ENCODE measurements around the gene HDAC11. TPM values are rescaled to one million over a fixed set of nuclear protein-coding genes. Genes with fewer than 3 reads are reported as not detected.

HDAC11 gene
- total RNA-seq, 2 donors from 2014 or later: 19.4 to 26.9 TPM

GRCh38 chr3:13474776-13475303 lies 5.3 kb upstream of the HDAC11 start:
- H3K4me3 ChIP-seq: no peak overlapping the region
- no peak for TF ChIP-seq POLR2AphosphoS5 (IDR thresholded peaks at IDR 0.05)
- TF ChIP-seq POLR2A (IDR thresholded peaks at IDR 0.05): no peak
- TF ChIP-seq, protein P1, sequence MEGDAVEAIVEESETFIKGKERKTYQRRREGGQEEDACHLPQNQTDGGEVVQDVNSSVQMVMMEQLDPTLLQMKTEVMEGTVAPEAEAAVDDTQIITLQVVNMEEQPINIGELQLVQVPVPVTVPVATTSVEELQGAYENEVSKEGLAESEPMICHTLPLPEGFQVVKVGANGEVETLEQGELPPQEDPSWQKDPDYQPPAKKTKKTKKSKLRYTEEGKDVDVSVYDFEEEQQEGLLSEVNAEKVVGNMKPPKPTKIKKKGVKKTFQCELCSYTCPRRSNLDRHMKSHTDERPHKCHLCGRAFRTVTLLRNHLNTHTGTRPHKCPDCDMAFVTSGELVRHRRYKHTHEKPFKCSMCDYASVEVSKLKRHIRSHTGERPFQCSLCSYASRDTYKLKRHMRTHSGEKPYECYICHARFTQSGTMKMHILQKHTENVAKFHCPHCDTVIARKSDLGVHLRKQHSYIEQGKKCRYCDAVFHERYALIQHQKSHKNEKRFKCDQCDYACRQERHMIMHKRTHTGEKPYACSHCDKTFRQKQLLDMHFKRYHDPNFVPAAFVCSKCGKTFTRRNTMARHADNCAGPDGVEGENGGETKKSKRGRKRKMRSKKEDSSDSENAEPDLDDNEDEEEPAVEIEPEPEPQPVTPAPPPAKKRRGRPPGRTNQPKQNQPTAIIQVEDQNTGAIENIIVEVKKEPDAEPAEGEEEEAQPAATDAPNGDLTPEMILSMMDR (IDR thresholded peaks at IDR 0.05): no peak
- intact Hi-C loops (cut with DNase I): no loop called here
- H3K27ac ChIP-seq: no peak overlapping the region
- no peaks in the 10 kb centered on the region for H3K36me3 ChIP-seq
- DNase-seq (ENCODE audit: low spot score): no peak
- 86% methylated on average over 10 of the region's 10 CpGs for WGBS
- H3K27me3 ChIP-seq (replicated peaks; ENCODE audit: insufficient read depth): no peaks in the 10 kb centered on the region
- H3K4me1 ChIP-seq (replicated peaks): no peaks in the 10 kb centered on the region
- H3K9me3 ChIP-seq: no peaks in the 10 kb centered on the region

GRCh38 chr3:13475871-13476590 lies 4.1 kb upstream of the HDAC11 start:
- DNase-seq (ENCODE audit: low spot score): no peak

DNA sequence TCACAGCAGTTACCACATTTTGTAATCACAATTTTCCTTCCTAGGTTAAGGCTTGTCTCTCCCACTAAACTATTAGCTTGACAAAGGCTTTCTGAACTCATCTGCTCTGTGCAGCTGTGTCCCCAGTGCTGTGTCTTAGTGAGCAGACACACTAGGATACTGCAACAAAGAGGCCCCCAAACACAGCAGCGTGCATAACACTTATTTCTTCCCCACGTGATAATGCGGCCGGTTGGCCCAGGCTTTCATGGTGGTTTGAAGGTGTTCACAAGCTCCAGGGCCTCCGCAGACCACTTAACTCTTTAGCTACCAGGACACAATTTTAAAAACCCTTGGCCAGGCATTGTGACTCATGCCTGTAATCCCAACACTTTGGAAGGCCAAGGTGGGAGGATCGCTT lies 2.2 kb upstream of the HDAC11 start:
- TF ChIP-seq, protein P1 (IDR thresholded peaks at IDR 0.05): no peak
- TF ChIP-seq POLR2AphosphoS5 (IDR thresholded peaks at IDR 0.05) (no peak), POLR2A (IDR thresholded peaks at IDR 0.05) (no peak)
- H3K27ac ChIP-seq: no peak overlapping the region
- no peak overlapping the region for H3K4me3 ChIP-seq
- no peak for DNase-seq (ENCODE audit: low spot score)
- WGBS: 56% methylated on average over 6 of the region's 6 CpGs
- no peaks in the 10 kb centered on the region for H3K9me3 ChIP-seq
- H3K36me3 ChIP-seq: no peaks in the 10 kb centered on the region
- no peaks in the 10 kb centered on the region for H3K27me3 ChIP-seq (replicated peaks; ENCODE audit: insufficient read depth)
- H3K4me1 ChIP-seq (replicated peaks): no peaks in the 10 kb centered on the region
- intact Hi-C loops (cut with DNase I): no loop called here

More at GRCh38 chr3:13475871-13476590, 4.1 kb upstream of the HDAC11 start:
- no peak overlapping the region for H3K4me3 ChIP-seq
- TF ChIP-seq POLR2AphosphoS5 (IDR thresholded peaks at IDR 0.05): no peak
- no peak for TF ChIP-seq POLR2A (IDR thresholded peaks at IDR 0.05)
- TF ChIP-seq, protein P1 (IDR thresholded peaks at IDR 0.05): no peak
- intact Hi-C loops (cut with DNase I): no loop called here
- H3K36me3 ChIP-seq: no peaks in the 10 kb centered on the region
- H3K27ac ChIP-seq: no peak overlapping the region
- H3K9me3 ChIP-seq: no peaks in the 10 kb centered on the region
- no peaks in the 10 kb centered on the region for H3K4me1 ChIP-seq (replicated peaks)
- WGBS: 55% methylated on average over 7 of the region's 7 CpGs
- no peaks in the 10 kb centered on the region for H3K27me3 ChIP-seq (replicated peaks; ENCODE audit: insufficient read depth)

DNA sequence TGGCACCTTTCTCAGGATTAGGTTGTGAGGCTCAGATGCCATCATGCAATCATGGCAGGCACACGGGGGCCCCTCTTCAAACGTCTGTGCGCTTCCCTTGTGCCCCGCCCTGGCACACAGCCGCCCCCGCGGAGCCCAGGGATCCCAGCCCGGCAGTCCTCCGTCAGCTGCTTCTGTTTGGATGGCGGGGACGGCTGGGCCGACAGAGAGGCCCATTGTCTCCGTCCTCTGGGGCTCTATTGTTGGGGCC lies 849 bp upstream of the HDAC11 start:
- H3K36me3 ChIP-seq: no peaks in the 10 kb centered on the region
- DNase-seq (ENCODE audit: low spot score): peak; percentile 21

More for the DNA sequence above, 849 bp upstream of the HDAC11 start:
- Histone ChIP-seq H3K4me1 (replicated peaks) (no peaks in the 10 kb centered on the region), H3K27me3 (replicated peaks; ENCODE audit: insufficient read depth) (no peaks in the 10 kb centered on the region), H3K27ac (peak overlapping the region; percentile 85), H3K4me3 (peak overlapping the region; percentile 58 to 85), H3K9me3 (no peaks in the 10 kb centered on the region)
- intact Hi-C loops (cut with DNase I): no loop called here
- no peak for TF ChIP-seq POLR2A (IDR thresholded peaks at IDR 0.05)
- no peak for TF ChIP-seq POLR2AphosphoS5 (IDR thresholded peaks at IDR 0.05)
- TF ChIP-seq, protein P1 (IDR thresholded peaks at IDR 0.05): no peak
- WGBS: 3% methylated on average over 13 of the region's 13 CpGs

Measured in prostate gland (tissue), 2 donors.